ENCODE measurements around the gene MYCBPAP.

MYCBPAP gene

DNA sequence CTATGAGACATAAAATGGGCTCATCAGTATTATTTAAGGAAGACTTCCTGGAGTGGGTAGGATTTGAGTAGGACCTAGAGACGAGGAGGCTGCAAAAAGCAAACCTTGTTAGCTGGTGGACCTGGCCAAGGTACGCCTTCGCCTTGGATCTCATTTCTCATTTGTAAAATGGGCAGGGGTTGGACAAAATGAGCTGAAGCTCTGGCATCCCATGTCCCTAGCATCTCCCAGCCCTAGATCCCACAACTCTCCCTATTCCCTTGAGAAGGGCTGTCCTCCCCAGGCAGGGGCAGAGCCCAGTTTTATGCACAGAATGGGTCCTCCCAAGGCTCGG, 38.4 kb downstream of the MYCBPAP start:
- H3K9ac ChIP-seq (ENCODE audit: low read depth, low read length), result no peak overlapping the region
- H3K27me3 ChIP-seq (ENCODE audit: control insufficient read depth, insufficient read depth, low read length), result peaks cover 5% of the 10 kb centered on the region
- H3K4me1 ChIP-seq (ENCODE audit: control insufficient read depth, insufficient read depth, low read length), result peaks cover 9% of the 10 kb centered on the region
- H3K36me3 ChIP-seq (ENCODE audit: control insufficient read depth, insufficient read depth, low read length), result no peaks in the 10 kb centered on the region
- H3K4me3 ChIP-seq (ENCODE audit: low read depth, low read length), result no peak overlapping the region
- no peaks in the 10 kb centered on the region for H3K9me3 ChIP-seq (ENCODE audit: control insufficient read depth, insufficient read depth, low read length)

DNA sequence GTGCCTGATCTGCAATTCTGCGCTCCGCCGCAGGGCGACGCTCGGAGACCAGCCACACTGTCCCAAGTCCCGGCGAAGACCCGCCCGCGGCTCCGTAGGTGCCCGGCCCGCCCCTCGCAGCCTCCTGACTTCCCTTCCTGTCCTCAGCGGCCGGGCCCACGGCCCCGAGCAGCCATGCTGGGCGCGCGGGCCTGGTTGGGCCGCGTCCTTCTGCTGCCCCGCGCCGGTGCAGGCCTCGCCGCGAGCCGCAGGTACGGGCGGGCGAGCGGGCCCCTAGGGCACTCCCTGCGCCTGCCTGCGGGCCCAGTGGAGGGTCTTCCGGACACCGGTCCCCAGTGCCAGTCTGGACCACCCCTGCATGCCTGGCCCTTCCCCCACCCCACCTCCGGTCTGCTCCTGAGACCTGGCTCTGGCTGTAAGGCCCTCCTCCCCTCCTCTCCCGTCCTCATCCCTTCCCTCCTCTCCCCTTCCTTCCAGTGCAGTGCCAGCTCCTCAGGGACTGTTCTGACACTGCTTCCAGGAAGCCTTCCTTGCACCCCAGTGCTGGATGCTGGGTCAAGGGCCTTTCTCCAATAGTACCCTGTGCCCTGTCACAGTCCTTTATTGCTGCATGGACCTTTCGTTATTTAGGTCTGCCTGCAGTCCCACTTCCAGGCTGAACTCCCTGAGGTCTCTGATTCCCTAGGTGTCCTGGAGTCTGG, 38.9 kb downstream of the MYCBPAP start, which contains the start of gene SPATA20:
SPATA20 (plus strand) TSS at position 140 of the 701 bp plus-strand sequence; CDS start at position 175, 35 bp downstream.
- Histone ChIP-seq H3K36me3 (ENCODE audit: control insufficient read depth, insufficient read depth, low read length) (no peaks in the 10 kb centered on the region), H3K4me1 (ENCODE audit: control insufficient read depth, insufficient read depth, low read length) (peaks cover 9% of the 10 kb centered on the region), H3K27me3 (ENCODE audit: control insufficient read depth, insufficient read depth, low read length) (peaks cover 5% of the 10 kb centered on the region), H3K9ac (ENCODE audit: low read depth, low read length) (no peak within 1 kb of the TSS), H3K4me3 (ENCODE audit: low read depth, low read length) (peak within 1 kb of the TSS; percentile 52), H3K9me3 (ENCODE audit: control insufficient read depth, insufficient read depth, low read length) (no peaks in the 10 kb centered on the region)

DNA sequence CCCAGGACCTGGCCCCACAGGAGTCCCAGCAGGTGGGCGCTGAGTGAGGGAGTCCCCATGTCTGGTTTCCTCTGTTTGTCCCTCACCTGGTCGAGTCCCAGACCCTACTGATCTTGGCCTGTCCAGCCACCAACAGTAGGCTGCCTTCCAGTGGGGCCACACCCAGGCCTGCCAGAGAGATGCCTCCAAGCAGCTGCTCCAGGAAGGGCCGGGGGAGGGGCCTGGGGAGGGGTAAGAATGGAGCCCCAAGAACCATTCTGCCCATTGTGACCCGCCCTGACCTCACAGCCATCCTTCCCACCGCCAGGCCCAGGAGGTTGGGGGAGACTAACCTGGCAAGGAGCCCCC, 39.5 kb downstream of the MYCBPAP start:
- Histone ChIP-seq H3K36me3 (ENCODE audit: control insufficient read depth, insufficient read depth, low read length) (no peaks in the 10 kb centered on the region), H3K4me1 (ENCODE audit: control insufficient read depth, insufficient read depth, low read length) (peaks cover 7% of the 10 kb centered on the region), H3K9me3 (ENCODE audit: control insufficient read depth, insufficient read depth, low read length) (no peaks in the 10 kb centered on the region), H3K9ac (ENCODE audit: low read depth, low read length) (no peak overlapping the region), H3K27me3 (ENCODE audit: control insufficient read depth, insufficient read depth, low read length) (peaks cover 3% of the 10 kb centered on the region), H3K4me3 (ENCODE audit: low read depth, low read length) (peak overlapping the region; percentile 52)

DNA sequence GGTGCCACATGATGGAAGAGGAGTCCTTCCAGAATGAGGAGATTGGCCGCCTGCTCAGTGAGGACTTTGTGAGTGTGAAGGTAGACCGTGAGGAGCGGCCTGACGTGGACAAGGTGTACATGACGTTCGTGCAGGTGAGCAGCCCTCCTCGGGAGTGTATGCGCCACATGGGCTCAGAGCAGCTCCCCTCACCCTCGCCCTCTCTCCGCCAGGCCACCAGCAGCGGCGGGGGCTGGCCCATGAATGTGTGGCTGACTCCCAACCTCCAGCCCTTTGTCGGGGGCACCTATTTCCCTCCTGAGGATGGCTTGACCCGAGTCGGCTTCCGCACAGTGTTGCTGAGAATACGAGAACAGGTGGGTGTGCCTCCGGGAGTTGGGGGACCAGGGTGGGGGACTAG, 40.6 kb downstream of the MYCBPAP start:
- H3K36me3 ChIP-seq (ENCODE audit: control insufficient read depth, insufficient read depth, low read length), result no peaks in the 10 kb centered on the region
- H3K9me3 ChIP-seq (ENCODE audit: control insufficient read depth, insufficient read depth, low read length), result no peaks in the 10 kb centered on the region
- H3K4me3 ChIP-seq (ENCODE audit: low read depth, low read length), result no peak overlapping the region
- H3K9ac ChIP-seq (ENCODE audit: low read depth, low read length), result no peak overlapping the region
- no peaks in the 10 kb centered on the region for H3K27me3 ChIP-seq (ENCODE audit: control insufficient read depth, insufficient read depth, low read length)
- H3K4me1 ChIP-seq (ENCODE audit: control insufficient read depth, insufficient read depth, low read length), result peaks cover 5% of the 10 kb centered on the region

DNA sequence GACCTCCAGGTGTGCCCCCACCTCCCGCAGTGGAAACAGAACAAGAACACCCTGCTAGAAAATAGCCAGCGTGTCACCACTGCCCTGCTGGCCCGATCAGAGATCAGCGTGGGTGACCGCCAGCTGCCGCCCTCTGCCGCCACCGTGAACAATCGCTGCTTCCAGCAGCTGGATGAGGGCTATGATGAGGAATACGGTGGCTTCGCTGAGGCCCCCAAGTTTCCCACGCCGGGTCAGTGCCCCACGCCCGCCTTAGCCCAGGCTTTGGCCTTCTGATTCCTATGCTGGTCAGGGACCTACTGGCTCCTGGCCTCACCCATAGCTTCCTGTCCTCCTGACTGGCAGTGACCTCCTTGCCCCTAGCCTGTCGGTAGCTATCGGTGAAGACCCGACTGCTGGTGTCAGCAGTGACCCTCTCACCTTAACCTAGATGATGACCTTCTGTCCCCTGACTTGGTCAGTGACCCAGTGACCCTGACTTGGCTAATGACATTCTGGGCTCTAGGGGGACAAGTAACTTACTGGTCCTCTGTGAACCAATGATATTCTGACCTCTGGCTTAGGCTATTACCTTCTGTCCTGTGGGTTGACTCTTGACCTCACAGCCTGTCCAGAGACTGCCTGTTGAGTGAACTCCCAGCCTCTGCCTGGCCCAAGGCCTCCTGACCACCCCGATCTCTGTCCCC, 41.2 kb downstream of the MYCBPAP start:
- H3K36me3 ChIP-seq (ENCODE audit: control insufficient read depth, insufficient read depth, low read length), result no peaks in the 10 kb centered on the region
- no peak overlapping the region for H3K9ac ChIP-seq (ENCODE audit: low read depth, low read length)

DNA sequence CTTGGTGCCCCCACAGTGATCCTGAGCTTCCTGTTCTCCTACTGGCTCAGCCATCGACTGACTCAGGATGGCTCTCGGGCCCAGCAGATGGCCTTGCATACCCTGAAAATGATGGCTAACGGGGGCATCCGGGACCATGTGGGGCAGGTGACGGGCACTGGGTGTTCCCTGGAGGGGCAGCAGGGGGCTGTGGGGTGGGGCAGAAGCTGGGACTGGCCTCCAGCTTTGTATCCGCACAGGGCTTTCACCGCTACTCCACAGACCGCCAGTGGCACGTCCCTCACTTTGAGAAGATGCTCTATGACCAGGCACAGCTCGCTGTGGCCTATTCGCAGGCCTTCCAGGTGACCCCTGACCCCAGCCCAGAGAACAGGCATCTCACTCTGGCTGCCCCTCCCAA, 41.7 kb downstream of the MYCBPAP start:
- no peaks in the 10 kb centered on the region for H3K36me3 ChIP-seq (ENCODE audit: control insufficient read depth, insufficient read depth, low read length)
- H3K4me1 ChIP-seq (ENCODE audit: control insufficient read depth, insufficient read depth, low read length), result peaks cover 5% of the 10 kb centered on the region
- H3K27me3 ChIP-seq (ENCODE audit: control insufficient read depth, insufficient read depth, low read length), result no peaks in the 10 kb centered on the region
- no peaks in the 10 kb centered on the region for H3K9me3 ChIP-seq (ENCODE audit: control insufficient read depth, insufficient read depth, low read length)
- H3K4me3 ChIP-seq (ENCODE audit: low read depth, low read length), result no peak overlapping the region
- no peak overlapping the region for H3K9ac ChIP-seq (ENCODE audit: low read depth, low read length)

More for the DNA sequence above, 41.2 kb downstream of the MYCBPAP start:
- Histone ChIP-seq H3K9me3 (ENCODE audit: control insufficient read depth, insufficient read depth, low read length) (no peaks in the 10 kb centered on the region), H3K27me3 (ENCODE audit: control insufficient read depth, insufficient read depth, low read length) (no peaks in the 10 kb centered on the region), H3K4me1 (ENCODE audit: control insufficient read depth, insufficient read depth, low read length) (peaks cover 5% of the 10 kb centered on the region), H3K4me3 (ENCODE audit: low read depth, low read length) (no peak overlapping the region)

DNA sequence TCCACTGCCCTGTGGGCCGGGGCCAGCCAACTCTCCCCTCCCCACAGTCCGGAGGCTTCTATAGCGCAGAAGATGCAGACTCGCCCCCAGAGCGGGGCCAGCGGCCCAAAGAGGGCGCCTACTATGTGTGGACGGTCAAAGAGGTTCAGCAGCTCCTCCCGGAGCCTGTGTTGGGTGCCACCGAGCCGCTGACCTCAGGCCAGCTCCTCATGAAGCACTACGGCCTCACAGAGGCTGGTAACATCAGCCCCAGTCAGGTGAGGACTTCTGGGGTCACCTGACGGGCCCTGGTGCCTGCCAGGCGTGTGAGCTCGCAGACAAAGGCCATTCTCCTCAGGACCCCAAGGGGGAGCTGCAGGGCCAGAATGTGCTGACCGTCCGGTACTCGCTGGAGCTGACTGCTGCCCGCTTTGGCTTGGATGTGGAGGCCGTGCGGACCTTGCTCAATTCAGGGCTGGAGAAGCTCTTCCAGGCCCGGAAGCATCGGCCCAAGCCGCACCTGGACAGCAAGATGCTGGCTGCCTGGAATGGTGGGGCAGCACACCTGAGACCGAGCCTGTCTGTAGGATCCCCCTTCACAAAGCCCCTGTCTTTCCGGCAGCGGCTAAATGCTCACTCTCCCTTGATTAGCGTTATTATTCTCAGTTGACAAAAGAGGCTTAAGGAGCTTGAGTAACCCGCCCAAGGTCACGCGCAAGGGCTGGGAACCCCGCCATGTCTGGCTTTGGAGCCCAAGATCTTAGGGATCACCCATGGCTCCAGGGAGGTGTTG, 42.6 kb downstream of the MYCBPAP start:
- H3K4me3 ChIP-seq (ENCODE audit: low read depth, low read length), result no peak overlapping the region
- peaks cover 5% of the 10 kb centered on the region for H3K4me1 ChIP-seq (ENCODE audit: control insufficient read depth, insufficient read depth, low read length)
- H3K36me3 ChIP-seq (ENCODE audit: control insufficient read depth, insufficient read depth, low read length), result no peaks in the 10 kb centered on the region
- no peak overlapping the region for H3K9ac ChIP-seq (ENCODE audit: low read depth, low read length)
- H3K9me3 ChIP-seq (ENCODE audit: control insufficient read depth, insufficient read depth, low read length), result no peaks in the 10 kb centered on the region
- H3K27me3 ChIP-seq (ENCODE audit: control insufficient read depth, insufficient read depth, low read length), result no peaks in the 10 kb centered on the region

DNA sequence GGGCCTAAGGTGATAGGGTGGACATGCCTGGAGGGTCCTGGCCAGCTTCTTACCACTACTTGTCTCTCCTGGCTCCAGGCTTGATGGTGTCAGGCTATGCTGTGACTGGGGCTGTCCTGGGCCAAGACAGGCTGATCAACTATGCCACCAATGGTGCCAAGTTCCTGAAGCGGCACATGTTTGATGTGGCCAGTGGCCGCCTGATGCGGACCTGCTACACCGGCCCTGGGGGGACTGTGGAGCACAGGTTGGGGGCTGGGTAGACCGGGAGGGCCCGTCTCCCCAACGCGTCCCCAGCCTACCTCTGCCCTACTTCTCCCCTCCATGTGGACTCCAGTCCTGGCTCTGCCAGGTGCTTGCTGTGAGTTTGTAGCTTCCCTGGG, 43.2 kb downstream of the MYCBPAP start:
- Histone ChIP-seq H3K4me1 (ENCODE audit: control insufficient read depth, insufficient read depth, low read length) (peaks cover 5% of the 10 kb centered on the region), H3K9ac (ENCODE audit: low read depth, low read length) (no peak overlapping the region), H3K27me3 (ENCODE audit: control insufficient read depth, insufficient read depth, low read length) (peaks cover 4% of the 10 kb centered on the region), H3K4me3 (ENCODE audit: low read depth, low read length) (no peak overlapping the region), H3K9me3 (ENCODE audit: control insufficient read depth, insufficient read depth, low read length) (no peaks in the 10 kb centered on the region), H3K36me3 (ENCODE audit: control insufficient read depth, insufficient read depth, low read length) (no peaks in the 10 kb centered on the region)

DNA sequence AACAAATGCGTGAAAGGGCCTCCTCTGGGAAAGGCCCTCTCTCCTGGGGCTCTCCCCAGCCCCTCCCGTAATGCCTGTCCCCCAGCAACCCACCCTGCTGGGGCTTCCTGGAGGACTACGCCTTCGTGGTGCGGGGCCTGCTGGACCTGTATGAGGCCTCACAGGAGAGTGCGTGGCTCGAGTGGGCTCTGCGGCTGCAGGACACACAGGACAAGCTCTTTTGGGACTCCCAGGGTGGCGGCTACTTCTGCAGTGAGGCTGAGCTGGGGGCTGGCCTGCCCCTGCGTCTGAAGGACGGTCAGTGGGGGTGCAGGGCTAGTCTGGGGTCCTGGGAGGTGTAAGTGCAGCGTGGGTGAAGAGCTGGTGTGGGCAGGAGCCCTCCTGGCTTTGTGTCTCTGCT, 43.6 kb downstream of the MYCBPAP start:
- Histone ChIP-seq H3K4me3 (ENCODE audit: low read depth, low read length) (no peak overlapping the region), H3K36me3 (ENCODE audit: control insufficient read depth, insufficient read depth, low read length) (no peaks in the 10 kb centered on the region), H3K4me1 (ENCODE audit: control insufficient read depth, insufficient read depth, low read length) (peaks cover 5% of the 10 kb centered on the region), H3K9ac (ENCODE audit: low read depth, low read length) (no peak overlapping the region), H3K27me3 (ENCODE audit: control insufficient read depth, insufficient read depth, low read length) (peaks cover 8% of the 10 kb centered on the region), H3K9me3 (ENCODE audit: control insufficient read depth, insufficient read depth, low read length) (no peaks in the 10 kb centered on the region)

DNA sequence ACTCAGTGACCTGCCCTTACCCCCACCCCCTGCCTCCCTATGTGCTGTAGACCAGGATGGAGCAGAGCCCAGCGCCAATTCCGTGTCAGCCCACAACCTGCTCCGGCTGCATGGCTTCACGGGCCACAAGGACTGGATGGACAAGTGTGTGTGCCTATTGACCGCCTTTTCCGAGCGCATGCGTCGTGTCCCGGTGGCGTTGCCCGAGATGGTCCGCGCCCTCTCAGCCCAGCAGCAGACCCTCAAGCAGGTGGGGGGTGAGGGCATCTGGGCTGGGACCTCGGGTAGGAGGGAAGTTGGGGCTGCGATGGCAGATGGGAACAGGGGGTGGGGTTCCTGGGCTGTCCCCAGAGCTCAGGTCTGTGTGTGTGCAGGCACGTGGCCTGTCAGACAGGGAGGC, 46.0 kb downstream of the MYCBPAP start:
- H3K36me3 ChIP-seq (ENCODE audit: control insufficient read depth, insufficient read depth, low read length), result no peaks in the 10 kb centered on the region
- peaks cover 28% of the 10 kb centered on the region for H3K27me3 ChIP-seq (ENCODE audit: control insufficient read depth, insufficient read depth, low read length)
- no peak overlapping the region for H3K4me3 ChIP-seq (ENCODE audit: low read depth, low read length)
- peaks cover 6% of the 10 kb centered on the region for H3K4me1 ChIP-seq (ENCODE audit: control insufficient read depth, insufficient read depth, low read length)
- H3K9me3 ChIP-seq (ENCODE audit: control insufficient read depth, insufficient read depth, low read length), result no peaks in the 10 kb centered on the region
- H3K9ac ChIP-seq (ENCODE audit: low read depth, low read length), result no peak overlapping the region

DNA sequence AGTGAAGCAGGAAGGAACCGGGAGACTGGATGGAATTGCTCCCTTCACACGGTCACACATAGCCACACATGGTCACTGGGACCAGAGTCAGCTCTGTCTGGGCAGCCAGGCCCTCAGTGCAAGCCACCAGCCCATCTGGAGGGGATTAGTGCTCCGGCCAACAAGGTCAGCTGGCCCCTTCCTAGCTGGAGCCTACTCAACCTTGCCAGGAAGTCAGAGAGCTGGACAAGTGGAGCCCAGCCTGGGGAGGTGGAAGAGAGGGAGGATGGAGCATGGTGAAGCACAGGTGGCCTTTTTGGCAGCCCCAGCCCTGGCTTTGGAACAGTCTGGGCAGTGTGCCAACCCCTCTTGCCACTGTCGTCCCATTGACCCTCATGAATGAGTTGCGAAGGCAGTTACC, 48.6 kb downstream of the MYCBPAP start:
- Histone ChIP-seq H3K36me3 (ENCODE audit: control insufficient read depth, insufficient read depth, low read length) (no peaks in the 10 kb centered on the region), H3K4me1 (ENCODE audit: control insufficient read depth, insufficient read depth, low read length) (peaks cover 4% of the 10 kb centered on the region), H3K9ac (ENCODE audit: low read depth, low read length) (no peak overlapping the region), H3K4me3 (ENCODE audit: low read depth, low read length) (no peak overlapping the region), H3K9me3 (ENCODE audit: control insufficient read depth, insufficient read depth, low read length) (no peaks in the 10 kb centered on the region), H3K27me3 (ENCODE audit: control insufficient read depth, insufficient read depth, low read length) (peaks cover 34% of the 10 kb centered on the region)

DNA sequence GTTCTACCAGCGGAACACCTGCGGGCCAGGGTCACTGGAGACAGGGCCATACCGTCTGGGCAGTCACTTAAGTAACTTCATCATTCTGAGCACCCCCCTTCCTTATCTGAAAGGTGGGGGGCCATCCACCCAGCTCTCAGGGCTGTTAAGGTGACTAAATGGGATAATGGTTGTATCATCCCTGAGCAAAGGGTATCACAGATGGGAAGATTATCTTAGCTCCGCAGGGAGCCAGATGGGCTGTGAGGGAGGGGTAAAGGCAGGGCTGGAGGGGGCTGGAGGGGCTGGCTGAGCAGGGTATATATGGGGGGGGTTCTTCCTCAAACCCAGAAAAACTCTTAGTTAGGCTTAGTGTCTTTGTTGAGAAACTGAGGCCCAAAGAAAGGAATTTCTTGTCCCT, 49.4 kb downstream of the MYCBPAP start:
- no peaks in the 10 kb centered on the region for H3K9me3 ChIP-seq (ENCODE audit: control insufficient read depth, insufficient read depth, low read length)

More for the DNA sequence above, 49.4 kb downstream of the MYCBPAP start:
- Histone ChIP-seq H3K4me1 (ENCODE audit: control insufficient read depth, insufficient read depth, low read length) (peaks cover 7% of the 10 kb centered on the region), H3K9ac (ENCODE audit: low read depth, low read length) (no peak overlapping the region), H3K4me3 (ENCODE audit: low read depth, low read length) (no peak overlapping the region), H3K27me3 (ENCODE audit: control insufficient read depth, insufficient read depth, low read length) (peaks cover 40% of the 10 kb centered on the region), H3K36me3 (ENCODE audit: control insufficient read depth, insufficient read depth, low read length) (no peaks in the 10 kb centered on the region)
